Psoas muscle (tissue), 8 donors: ENCODE data around the gene GREM2. TPM values are rescaled to one million over a fixed set of nuclear protein-coding genes. Genes with fewer than 3 reads are reported as not detected.

Experiments used
- ATAC-seq, 4 donors: fragments of 200-7000 bp; cut with Tn5 transposase; one replicate each; pipeline ENCODE4 v1.9.1; 2020; ENCODE audit warnings: moderate library complexity in 3 of 4, mild to moderate bottlenecking in 2 of 4
- DNase-seq, 2 donors: peaks; one replicate each; pipeline ENCODE4 v3.0.0-alpha.2; 2020
- H3K27ac ChIP-seq: fragments of 200-600 bp; one replicate; pipeline ENCODE4 v1.8.0; 2022
- H3K27me3 ChIP-seq, 3 donors: fragments of 200-600 bp in 1 of 3; one replicate each; pipeline versions ENCODE4 v1.6.1 to v1.8.0; 2013 to 2022; ENCODE audit warnings: low read length in 2 of 3, mild to moderate bottlenecking in 2 of 3, moderate library complexity in 1 of 3; ENCODE audit not compliant: insufficient read depth in 3 of 3
- H3K36me3 ChIP-seq, 2 donors: fragments of 200-600 bp in 1 of 2; one replicate each; pipeline versions ENCODE4 v1.6.1 to v1.8.0; 2013 to 2022; ENCODE audit warnings: low read depth in 1 of 2, mild to moderate bottlenecking in 1 of 2, moderate library complexity in 1 of 2; ENCODE audit not compliant: insufficient read depth in 1 of 2
- H3K4me1 ChIP-seq: fragments of 200-600 bp; one replicate; pipeline ENCODE4 v1.8.0; 2022
- H3K4me3 ChIP-seq: fragments of 200-600 bp; one replicate; pipeline ENCODE4 v1.8.0; 2022; ENCODE audit warnings: mild to moderate bottlenecking
- H3K9me3 ChIP-seq: fragments of 200-600 bp; one replicate; pipeline ENCODE4 v1.8.0; 2022
- WGBS, 3 donors: extraction: QIAGEN DNeasy Blood & Tissue Kit; methylation state at CpG; one replicate each; pipeline versions ENCODE4 v1.1.6 to v1.1.7; 2013; 5-methylcytosine and 5-hydroxymethylcytosine counted together
- intact Hi-C, 2 donors: fragments of 100-400 bp; cut with DNase I; formaldehyde crosslinking; loops; one replicate each; pipeline versions ENCODE4 v1.11.0 to v1.14.2; 2022
- polyA plus RNA-seq, 3 donors: library from polyadenylated mRNA; stranded (reverse); fragments of 200-250 nt; gene quantifications; one replicate each; pipeline ENCODE4 v1.2.3, GENCODE V29; 2013
- total RNA-seq, 4 donors: library from RNA; stranded (reverse); fragmentation: NEBNext Ultra II Directional in 2 of 4; extraction: Animal tissue kit (Norgen Biotek cat#: 25700) in 2 of 4; gene quantifications; one replicate each; pipeline versions ENCODE4 v1.2.1 to v1.2.4, GENCODE V29; 2021 to 2023
- TF ChIP-seq, protein P1 (sequence below): fragments of 200-600 bp; IDR thresholded peaks from one replicate; pipeline ENCODE4 v1.8.0; 2022; ENCODE audit warnings: antibody characterized with exemption
- donor health status: healthy with polysubstance abuse.
- donor health status: DM: no; HTN: no; CAD: no; lungs with moderate emphysema.
- donor health status: Bipolar disorder and iron deficiency.
- donor health status: healthy.
- donor health status: DM: yes; HTN: yes; CAD: no.
- donor health status: DM: no; HTN: no; CAD: no.
- donor health status: DM: no; HTN: no; CAD: no.
- donor health status: DM: yes; HTN: yes; CAD: no.

Gene GREM2
- total and polyA plus RNA-seq, 7 donors = 0.56 to 9.5 (median 1.4) TPM

DNA sequence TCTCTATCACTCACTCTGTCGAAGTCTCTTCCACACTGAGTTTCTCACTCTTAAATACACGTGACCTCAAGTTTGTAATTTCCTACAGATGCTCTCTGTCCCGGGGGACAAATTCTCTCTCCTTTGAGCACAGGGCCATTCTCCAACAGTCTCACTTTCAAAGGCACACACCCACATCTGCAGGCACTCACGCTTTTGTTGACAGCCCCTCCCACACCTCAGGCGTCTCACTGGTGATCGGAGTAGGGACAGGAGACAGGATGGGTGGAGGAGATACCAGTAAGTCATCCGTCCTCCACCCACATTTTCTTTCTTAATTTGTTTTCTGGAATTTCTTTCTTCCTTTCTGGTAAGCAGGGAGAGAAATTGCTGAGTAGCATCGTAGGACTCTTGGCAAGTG lies 40.6 kb upstream of the GREM2 start:
- Histone ChIP-seq H3K4me3 (no peak overlapping the region), H3K27me3 (no peaks in the 10 kb centered on the region), H3K4me1 (no peaks in the 10 kb centered on the region), H3K9me3 (no peaks in the 10 kb centered on the region), H3K36me3 (no peaks in the 10 kb centered on the region), H3K27ac (no peak overlapping the region)
- WGBS, 3 donors = 31 to 36% (median 34%) methylated on average over 8 of the region's 8 CpGs
- TF ChIP-seq, protein P1, sequence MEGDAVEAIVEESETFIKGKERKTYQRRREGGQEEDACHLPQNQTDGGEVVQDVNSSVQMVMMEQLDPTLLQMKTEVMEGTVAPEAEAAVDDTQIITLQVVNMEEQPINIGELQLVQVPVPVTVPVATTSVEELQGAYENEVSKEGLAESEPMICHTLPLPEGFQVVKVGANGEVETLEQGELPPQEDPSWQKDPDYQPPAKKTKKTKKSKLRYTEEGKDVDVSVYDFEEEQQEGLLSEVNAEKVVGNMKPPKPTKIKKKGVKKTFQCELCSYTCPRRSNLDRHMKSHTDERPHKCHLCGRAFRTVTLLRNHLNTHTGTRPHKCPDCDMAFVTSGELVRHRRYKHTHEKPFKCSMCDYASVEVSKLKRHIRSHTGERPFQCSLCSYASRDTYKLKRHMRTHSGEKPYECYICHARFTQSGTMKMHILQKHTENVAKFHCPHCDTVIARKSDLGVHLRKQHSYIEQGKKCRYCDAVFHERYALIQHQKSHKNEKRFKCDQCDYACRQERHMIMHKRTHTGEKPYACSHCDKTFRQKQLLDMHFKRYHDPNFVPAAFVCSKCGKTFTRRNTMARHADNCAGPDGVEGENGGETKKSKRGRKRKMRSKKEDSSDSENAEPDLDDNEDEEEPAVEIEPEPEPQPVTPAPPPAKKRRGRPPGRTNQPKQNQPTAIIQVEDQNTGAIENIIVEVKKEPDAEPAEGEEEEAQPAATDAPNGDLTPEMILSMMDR = no peak
- intact Hi-C loops = no loop called here
- no peak for ATAC-seq
- no peak for DNase-seq

DNA sequence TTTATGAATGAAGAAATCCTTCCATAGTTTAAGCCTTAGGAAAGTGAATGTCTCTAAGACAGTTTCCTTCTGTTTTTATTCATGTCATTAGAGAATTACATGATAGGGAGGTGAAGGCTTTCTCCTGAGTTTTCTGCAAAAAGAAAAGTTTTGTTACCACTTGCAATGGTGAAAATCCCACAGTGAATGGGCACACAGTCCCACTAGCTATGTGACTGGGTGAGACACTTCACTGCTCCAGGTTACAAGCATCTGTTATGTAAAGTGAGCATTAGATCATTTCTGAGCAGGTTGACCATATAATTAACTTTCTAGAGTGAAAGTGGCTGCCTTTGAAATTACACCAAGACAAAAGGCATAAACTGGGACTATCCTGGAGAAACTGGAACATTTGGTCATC lies 38.9 kb upstream of the GREM2 start:
- no peak for DNase-seq
- Histone ChIP-seq H3K4me3 (no peak overlapping the region), H3K4me1 (no peaks in the 10 kb centered on the region), H3K27me3 (no peaks in the 10 kb centered on the region), H3K27ac (no peak overlapping the region), H3K9me3 (no peaks in the 10 kb centered on the region), H3K36me3 (no peaks in the 10 kb centered on the region)
- ATAC-seq = no peak
- intact Hi-C loops = no loop called here
- TF ChIP-seq, protein P1 = no peak

DNA sequence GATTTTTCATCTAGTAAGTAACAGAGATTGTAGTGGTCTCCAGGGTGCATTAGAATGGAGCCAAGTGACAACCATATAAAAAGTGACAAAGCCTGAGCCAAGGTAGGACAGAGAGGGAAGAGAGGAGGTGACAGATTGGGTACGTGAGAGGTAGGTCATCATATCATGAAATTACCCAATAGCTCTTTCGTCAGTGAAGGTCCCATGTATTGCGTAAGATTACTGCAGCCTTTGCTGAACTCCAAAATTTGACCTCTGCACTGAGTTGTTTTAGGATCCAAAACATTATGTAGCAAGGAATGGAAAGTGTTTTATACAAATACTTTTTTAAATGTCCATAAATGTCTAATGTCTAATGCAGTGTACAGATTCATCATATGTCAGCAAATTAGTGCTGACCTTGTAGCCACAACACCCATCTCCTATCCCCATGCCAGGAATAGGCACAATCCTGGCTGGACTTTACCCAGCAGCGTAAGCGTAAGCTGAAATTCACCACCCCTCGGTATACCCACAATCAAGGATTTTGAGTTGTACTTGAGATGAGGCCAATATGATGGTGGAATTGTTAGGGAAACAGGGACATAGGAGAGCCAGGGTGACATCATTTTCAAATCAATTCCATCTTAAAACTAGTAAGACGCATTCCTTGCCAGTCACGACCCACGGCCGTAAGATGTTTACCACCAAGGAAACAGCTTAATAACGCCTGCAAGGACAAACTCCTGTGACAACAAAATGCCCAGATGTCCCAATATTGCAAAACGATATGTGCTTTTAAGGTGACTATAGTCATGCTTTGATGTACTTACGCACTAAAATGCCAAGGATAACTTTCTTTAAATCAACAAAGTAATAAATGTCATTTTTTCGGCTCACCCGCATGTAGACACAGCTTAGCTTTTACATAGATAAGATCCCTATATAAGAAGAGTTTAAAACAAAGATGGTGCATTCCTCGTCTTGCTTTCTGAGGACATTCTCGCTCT lies 38.1 kb upstream of the GREM2 start:
- H3K4me3 ChIP-seq = no peak overlapping the region
- no peaks in the 10 kb centered on the region for H3K36me3 ChIP-seq
- H3K4me1 ChIP-seq = no peaks in the 10 kb centered on the region
- TF ChIP-seq, protein P1 = no peak
- H3K27ac ChIP-seq = no peak overlapping the region
- intact Hi-C loops = no loop called here
- DNase-seq = no peak
- ATAC-seq = no peak
- 78% methylated on average over 17 of the region's 17 CpGs for WGBS, 3 donors
- no peaks in the 10 kb centered on the region for H3K27me3 ChIP-seq
- H3K9me3 ChIP-seq = no peaks in the 10 kb centered on the region

DNA sequence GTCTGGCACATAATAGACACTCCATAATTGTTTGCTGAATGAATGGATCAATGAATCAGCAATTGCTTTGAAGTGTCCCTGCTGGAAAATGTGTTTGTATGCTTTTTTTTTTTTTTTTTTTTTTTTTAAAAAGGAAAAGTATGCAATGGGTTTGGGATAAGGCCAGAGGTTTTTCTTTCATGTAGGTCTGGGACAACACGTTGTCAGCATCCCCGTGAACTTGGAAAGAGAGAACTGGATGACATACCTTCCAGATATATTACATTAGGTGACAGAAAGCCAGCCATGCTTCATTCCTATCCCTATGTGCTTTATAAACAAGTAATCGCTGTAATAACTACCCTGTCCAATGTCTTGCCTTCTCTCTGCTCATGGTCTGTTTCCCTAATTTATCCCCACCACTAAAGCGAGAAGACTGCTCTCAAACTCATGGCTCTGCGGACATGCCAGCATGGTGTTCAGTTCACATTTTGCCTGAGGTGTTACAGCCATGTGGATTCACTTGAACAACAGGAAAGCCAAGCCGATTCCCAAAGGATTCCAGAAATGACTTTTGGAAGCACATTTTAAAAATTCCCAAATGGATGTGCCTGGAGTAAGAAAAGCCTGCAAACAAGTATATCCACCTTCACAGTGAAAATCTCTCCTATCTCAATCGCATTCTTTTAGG lies 34.8 kb upstream of the GREM2 start:
- intact Hi-C loops = no loop called here
- Histone ChIP-seq H3K9me3 (no peaks in the 10 kb centered on the region), H3K4me3 (no peak overlapping the region), H3K36me3 (no peaks in the 10 kb centered on the region), H3K27me3 (no peaks in the 10 kb centered on the region), H3K4me1 (no peaks in the 10 kb centered on the region), H3K27ac (no peak overlapping the region)
- TF ChIP-seq, protein P1 = no peak
- no peak for ATAC-seq
- WGBS, 3 donors = 64 to 75% (median 64%) methylated on average over 7 of the region's 7 CpGs
- DNase-seq = no peak
